PFSK-1 (cell line): ENCODE measurements around the gene SPINK5.

Experiments used
- FOXP2 ChIP-seq: optimal IDR thresholded peaks from 2 replicates; pipeline ENCODE3; 2011; ENCODE audit warnings: borderline replicate concordance, control low read depth, inconsistent platforms; ENCODE audit not compliant: insufficient read depth; ENCODE audit errors: extremely low read length, extremely low read depth
- POLR2AphosphoS5 ChIP-seq: IDR thresholded peaks from 2 replicates; pipeline ENCODE4 v1.6.1; 2012; ENCODE audit warnings: low read depth, mild to moderate bottlenecking, control low read depth, low read length, moderate library complexity
- REST ChIP-seq, 2 experiments: IDR thresholded peaks; 2 replicates each; pipeline versions ENCODE4 v1.6.1 to v1.8.0; 2011 to 2012; ENCODE audit warnings: low read depth in 2 of 2, low read length in 2 of 2, control low read depth in 1 of 2, inconsistent platforms in 1 of 2, mild to moderate bottlenecking in 1 of 2, moderate library complexity in 1 of 2; ENCODE audit not compliant: insufficient read depth in 1 of 2
- SIN3A ChIP-seq: IDR thresholded peaks from 2 replicates; pipeline ENCODE4 v1.6.1; 2012; ENCODE audit warnings: mild to moderate bottlenecking, low read length, moderate library complexity, borderline replicate concordance; ENCODE audit not compliant: insufficient read depth
- TAF1 ChIP-seq: IDR thresholded peaks from 2 replicates; pipeline ENCODE4 v1.6.1; 2012; ENCODE audit warnings: low read length, control low read depth, borderline replicate concordance; ENCODE audit not compliant: insufficient read depth

Gene SPINK5

GRCh38 chr5:148060309-148060708 is 3.5 kb upstream of the SPINK5 start:
- TF ChIP-seq TAF1 (no peak), FOXP2 (no peak)

- TF ChIP-seq SIN3A (no peak), REST (IDR thresholded peaks at IDR 0.05; ENCODE audit: insufficient read depth in 1 of 2, low read depth in 2 of 2, low read length in 2 of 2) (no peak), FOXP2 (no peak), POLR2AphosphoS5 (no peak), TAF1 (no peak)
These were observed 2.9 kb upstream of the SPINK5 start for GRCh38 chr5:148060881-148061280.

GRCh38 chr5:148070621-148071020 is 6.8 kb downstream of the SPINK5 start:
- no peak for TF ChIP-seq SIN3A
- TF ChIP-seq REST (IDR thresholded peaks at IDR 0.05; ENCODE audit: insufficient read depth in 1 of 2, low read depth in 2 of 2, low read length in 2 of 2) = no peak
- no peak for TF ChIP-seq TAF1
- TF ChIP-seq FOXP2 = no peak
- TF ChIP-seq POLR2AphosphoS5 = no peak

GRCh38 chr5:148072207-148072606 is 8.4 kb downstream of the SPINK5 start:
- TF ChIP-seq FOXP2 = no peak
- no peak for TF ChIP-seq TAF1
- no peak for TF ChIP-seq POLR2AphosphoS5
- no peak for TF ChIP-seq REST (IDR thresholded peaks at IDR 0.05; ENCODE audit: insufficient read depth in 1 of 2, low read depth in 2 of 2, low read length in 2 of 2)
- no peak for TF ChIP-seq SIN3A

- no peak for TF ChIP-seq POLR2AphosphoS5
- no peak for TF ChIP-seq FOXP2
- no peak for TF ChIP-seq SIN3A
- TF ChIP-seq TAF1 = no peak
- TF ChIP-seq REST (IDR thresholded peaks at IDR 0.05; ENCODE audit: insufficient read depth in 1 of 2, low read depth in 2 of 2, low read length in 2 of 2) = no peak
These were observed 11.7 kb downstream of the SPINK5 start for GRCh38 chr5:148075529-148075928.
